ENCODE data around the gene DLG2. TPM values are rescaled to one million over a fixed set of nuclear protein-coding genes. Genes with fewer than 3 reads are reported as not detected.
"Not testable (repeated sequence)": the region's sequence is repeated elsewhere in the genome, so short reads cannot be mapped to it uniquely, and the experiment has no call there.

Gene DLG2
- polyA plus RNA-seq, 1 donor = 8.1 TPM

DNA sequence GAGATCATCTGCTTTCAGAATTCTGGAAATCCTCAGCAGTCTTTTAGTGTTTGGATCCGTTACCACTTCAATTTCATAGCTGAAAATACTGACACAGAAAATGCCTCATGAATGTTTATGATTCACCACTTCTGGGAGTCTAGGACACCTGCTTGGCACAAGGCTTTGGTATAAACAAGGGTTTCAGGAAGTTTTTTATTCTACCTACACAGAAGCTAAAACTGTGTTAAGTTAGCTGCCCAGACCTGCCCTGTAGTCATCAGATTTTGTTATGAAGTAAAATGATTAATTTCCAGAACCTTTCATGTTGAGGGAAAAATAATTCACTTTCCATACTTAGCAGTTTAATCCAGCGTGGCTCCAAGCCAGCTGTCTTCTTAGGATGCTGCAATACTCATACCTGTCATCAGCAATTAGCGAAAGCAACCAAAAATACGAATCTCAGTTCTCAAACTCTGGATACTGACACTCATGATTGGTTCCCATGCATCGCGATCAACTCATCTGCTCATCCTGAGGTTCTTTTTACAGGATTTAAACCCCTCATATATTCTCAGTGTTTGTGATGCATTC lies 1882.4 kb downstream of the DLG2 start:
- no peaks in the 10 kb centered on the region for H3K27me3 ChIP-seq (ENCODE audit: control insufficient read depth, insufficient read depth, low read length)
- H3K4me1 ChIP-seq (ENCODE audit: control insufficient read depth, insufficient read depth, low read length) = no peaks in the 10 kb centered on the region
- peaks cover 2% of the 10 kb centered on the region for H3K9me3 ChIP-seq (ENCODE audit: control insufficient read depth, low read depth, low read length)
- H3K4me3 ChIP-seq (ENCODE audit: low read length) = no peak overlapping the region
- no peaks in the 10 kb centered on the region for H3K36me3 ChIP-seq (ENCODE audit: control insufficient read depth, insufficient read depth, low read length)
- WGBS (ENCODE audit: insufficient coverage, low lambda C conversion rate) = 86% methylated on average over 1 of the region's 6 CpGs
- H3K27ac ChIP-seq (ENCODE audit: low read length) = no peak overlapping the region
- DNase-seq = no peak

DNA sequence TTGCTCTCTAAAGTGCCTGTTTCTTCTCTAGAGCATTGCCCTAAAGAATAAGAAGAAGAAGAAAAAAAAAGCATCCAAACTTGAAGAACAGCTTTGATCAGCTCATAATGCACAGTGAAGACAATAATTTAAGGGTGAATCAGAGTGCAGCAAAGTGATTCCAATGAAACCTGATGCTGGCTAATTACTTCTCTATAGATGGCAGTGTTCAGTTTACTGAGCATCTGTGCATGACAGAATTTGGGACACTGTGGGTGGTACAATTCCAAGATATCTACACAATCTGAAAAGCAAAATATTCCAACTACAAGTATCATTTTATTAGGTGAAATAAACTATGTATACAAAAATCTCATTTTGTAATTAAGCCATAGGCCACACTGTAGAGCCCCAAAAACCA lies 1890.5 kb downstream of the DLG2 start:
- no peak for DNase-seq
- H3K27ac ChIP-seq (ENCODE audit: low read length) = no peak overlapping the region
- H3K9me3 ChIP-seq (ENCODE audit: control insufficient read depth, low read depth, low read length) = no peaks in the 10 kb centered on the region

DNA sequence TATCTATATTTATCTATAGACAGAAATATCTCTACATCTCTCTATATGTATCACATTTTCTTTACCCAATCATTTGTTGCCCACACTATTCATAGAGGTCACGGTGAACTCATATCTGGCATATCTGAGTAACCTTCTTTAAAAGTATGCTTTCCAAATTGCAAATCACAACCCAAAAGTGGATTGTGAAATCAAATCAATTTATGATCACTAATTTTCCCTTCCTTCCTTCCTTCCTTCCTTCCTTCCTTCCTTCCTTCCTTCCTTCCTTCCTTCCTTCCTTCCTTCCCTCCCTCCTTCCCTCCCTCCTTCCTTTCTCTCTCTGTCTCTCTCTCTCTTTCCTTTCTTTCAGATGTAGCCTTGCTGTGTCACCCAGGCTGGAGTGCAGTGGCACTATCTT lies 1893.0 kb downstream of the DLG2 start:
- no peaks in the 10 kb centered on the region for H3K27me3 ChIP-seq (ENCODE audit: control insufficient read depth, insufficient read depth, low read length)
- WGBS (ENCODE audit: insufficient coverage, low lambda C conversion rate) = 80% methylated on average over 1 of the region's 1 CpG
- H3K27ac ChIP-seq (ENCODE audit: low read length) = no peak overlapping the region
- H3K9me3 ChIP-seq (ENCODE audit: control insufficient read depth, low read depth, low read length) = no peaks in the 10 kb centered on the region
- DNase-seq = no peak
- H3K4me3 ChIP-seq (ENCODE audit: low read length) = no peak overlapping the region
- H3K4me1 ChIP-seq (ENCODE audit: control insufficient read depth, insufficient read depth, low read length) = no peaks in the 10 kb centered on the region
- H3K36me3 ChIP-seq (ENCODE audit: control insufficient read depth, insufficient read depth, low read length) = no peaks in the 10 kb centered on the region

More for the DNA sequence above, 1890.5 kb downstream of the DLG2 start:
- H3K27me3 ChIP-seq (ENCODE audit: control insufficient read depth, insufficient read depth, low read length) = no peaks in the 10 kb centered on the region
- H3K4me3 ChIP-seq (ENCODE audit: low read length) = no peak overlapping the region
- no peaks in the 10 kb centered on the region for H3K36me3 ChIP-seq (ENCODE audit: control insufficient read depth, insufficient read depth, low read length)
- H3K4me1 ChIP-seq (ENCODE audit: control insufficient read depth, insufficient read depth, low read length) = no peaks in the 10 kb centered on the region

DNA sequence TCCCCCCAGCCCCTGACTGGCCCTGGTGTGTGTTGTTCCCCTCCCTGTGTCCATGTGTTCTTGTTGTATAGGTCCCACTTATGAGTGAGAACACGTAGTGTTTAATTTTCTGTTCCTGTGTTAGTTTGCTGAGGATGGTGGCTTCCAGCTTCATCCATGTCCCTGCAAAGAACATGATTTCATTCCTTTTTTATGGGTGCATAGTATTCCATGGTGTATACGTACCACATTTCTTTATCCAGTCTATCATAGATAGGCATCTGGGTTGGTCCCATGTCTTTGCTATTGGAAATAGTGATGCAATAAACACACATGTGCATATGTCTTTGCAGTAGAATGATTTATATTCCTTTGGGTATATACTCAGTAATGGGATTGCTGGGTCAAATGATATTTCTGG lies 1895.9 kb downstream of the DLG2 start:
- H3K4me3 ChIP-seq (ENCODE audit: low read length); H3K36me3 ChIP-seq (ENCODE audit: control insufficient read depth, insufficient read depth, low read length); H3K27me3 ChIP-seq (ENCODE audit: control insufficient read depth, insufficient read depth, low read length); H3K4me1 ChIP-seq (ENCODE audit: control insufficient read depth, insufficient read depth, low read length); H3K9me3 ChIP-seq (ENCODE audit: control insufficient read depth, low read depth, low read length); H3K27ac ChIP-seq (ENCODE audit: low read length); DNase-seq: not testable (repeated sequence)
- WGBS (ENCODE audit: insufficient coverage, low lambda C conversion rate) = 100% methylated on average over 1 of the region's 2 CpGs

DNA sequence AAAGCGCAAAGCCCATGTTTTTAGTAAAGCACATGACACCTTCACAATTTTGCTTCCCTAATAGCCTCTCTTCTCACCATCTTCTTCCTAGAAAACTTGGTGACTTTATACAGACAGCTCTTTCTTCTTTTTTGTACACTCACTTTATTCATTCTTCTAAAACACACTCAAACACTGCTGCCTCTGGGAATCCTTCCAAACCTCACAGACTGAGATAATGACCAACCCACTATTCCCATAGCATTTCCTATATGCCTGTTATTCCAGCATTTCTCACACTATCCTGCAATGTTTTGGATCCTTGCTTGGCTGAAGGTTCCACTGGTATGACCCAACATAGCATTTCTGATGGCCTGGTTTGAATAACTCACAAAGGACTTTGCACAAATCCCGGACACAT lies 1898.9 kb downstream of the DLG2 start:
- H3K27ac ChIP-seq (ENCODE audit: low read length) = no peak overlapping the region
- WGBS (ENCODE audit: insufficient coverage, low lambda C conversion rate) = 100% methylated on average over 1 of the region's 2 CpGs
- no peak overlapping the region for H3K4me3 ChIP-seq (ENCODE audit: low read length)
- H3K36me3 ChIP-seq (ENCODE audit: control insufficient read depth, insufficient read depth, low read length) = no peaks in the 10 kb centered on the region
- no peaks in the 10 kb centered on the region for H3K27me3 ChIP-seq (ENCODE audit: control insufficient read depth, insufficient read depth, low read length)
- no peaks in the 10 kb centered on the region for H3K9me3 ChIP-seq (ENCODE audit: control insufficient read depth, low read depth, low read length)
- H3K4me1 ChIP-seq (ENCODE audit: control insufficient read depth, insufficient read depth, low read length) = no peaks in the 10 kb centered on the region
- no peak for DNase-seq

DNA sequence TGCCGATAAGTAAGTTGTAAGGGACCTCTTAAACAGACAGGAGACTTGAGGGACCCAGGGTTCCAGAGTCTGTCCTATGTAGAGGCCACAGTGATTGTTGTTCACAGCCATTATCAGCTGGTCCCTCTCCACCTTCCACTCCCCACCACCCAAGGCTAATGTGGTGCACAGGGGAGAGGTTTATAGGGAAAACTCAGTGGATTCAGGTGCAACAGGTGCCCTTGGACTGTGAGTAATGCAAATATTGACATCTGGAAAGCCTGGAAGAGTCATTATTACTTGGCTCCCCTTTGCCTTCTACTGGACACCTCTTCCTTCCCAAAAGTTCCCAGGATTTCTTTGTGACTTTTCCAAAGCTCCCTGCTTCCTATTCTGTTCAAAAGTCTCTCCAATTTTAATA lies 1899.9 kb downstream of the DLG2 start:
- no CpG with 5 or more reads among the region's 1 CpG for WGBS (ENCODE audit: insufficient coverage, low lambda C conversion rate)
- Histone ChIP-seq H3K4me1 (ENCODE audit: control insufficient read depth, insufficient read depth, low read length) (no peaks in the 10 kb centered on the region), H3K4me3 (ENCODE audit: low read length) (no peak overlapping the region)

DNA sequence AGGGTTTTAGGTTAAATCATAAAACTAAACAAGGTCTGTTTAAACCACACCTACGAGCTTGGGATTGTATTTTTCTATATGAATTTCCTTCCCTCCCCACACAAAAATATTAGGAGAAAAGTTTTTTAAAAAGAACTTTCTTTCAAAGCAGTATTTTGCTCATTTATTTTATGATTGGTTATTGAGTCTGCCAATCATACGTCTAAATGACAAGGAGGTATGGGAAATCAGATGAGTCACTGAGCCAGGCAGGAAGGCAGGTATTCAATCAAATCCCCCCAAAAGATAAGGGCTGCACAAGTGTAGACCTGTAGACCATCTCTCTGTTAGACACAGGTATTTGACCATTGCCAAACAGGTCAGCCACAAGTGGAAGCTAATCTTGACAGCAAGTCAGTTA lies 1900.8 kb downstream of the DLG2 start:
- Histone ChIP-seq H3K36me3 (ENCODE audit: control insufficient read depth, insufficient read depth, low read length) (no peaks in the 10 kb centered on the region), H3K9me3 (ENCODE audit: control insufficient read depth, low read depth, low read length) (no peaks in the 10 kb centered on the region), H3K4me1 (ENCODE audit: control insufficient read depth, insufficient read depth, low read length) (no peaks in the 10 kb centered on the region), H3K4me3 (ENCODE audit: low read length) (no peak overlapping the region), H3K27ac (ENCODE audit: low read length) (no peak overlapping the region), H3K27me3 (ENCODE audit: control insufficient read depth, insufficient read depth, low read length) (no peaks in the 10 kb centered on the region)
- no peak for DNase-seq
- 83% methylated on average over 1 of the region's 2 CpGs for WGBS (ENCODE audit: insufficient coverage, low lambda C conversion rate)

More for the DNA sequence above, 1899.9 kb downstream of the DLG2 start:
- Histone ChIP-seq H3K9me3 (ENCODE audit: control insufficient read depth, low read depth, low read length) (no peaks in the 10 kb centered on the region), H3K27me3 (ENCODE audit: control insufficient read depth, insufficient read depth, low read length) (no peaks in the 10 kb centered on the region), H3K36me3 (ENCODE audit: control insufficient read depth, insufficient read depth, low read length) (no peaks in the 10 kb centered on the region), H3K27ac (ENCODE audit: low read length) (no peak overlapping the region)
- DNase-seq = no peak

DNA sequence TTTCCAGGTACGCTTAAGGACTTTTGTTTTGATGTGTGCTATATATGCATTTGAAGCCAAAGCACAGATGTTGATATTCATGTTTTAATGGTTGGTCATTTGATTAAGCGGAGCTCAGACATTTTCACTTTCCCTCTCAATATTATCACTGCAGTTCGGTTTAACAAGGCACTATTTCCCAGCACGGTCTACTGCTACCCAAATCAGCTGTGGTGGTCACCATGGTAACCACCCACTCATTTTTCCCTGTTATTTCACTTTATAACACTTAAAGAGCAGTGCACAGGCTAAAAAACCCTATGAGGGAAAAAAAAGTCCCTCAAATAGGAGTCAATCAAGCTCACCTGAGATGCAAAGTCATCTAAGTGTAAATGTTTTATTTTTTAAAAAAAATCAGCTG lies 1901.4 kb downstream of the DLG2 start:
- Histone ChIP-seq H3K4me3 (ENCODE audit: low read length) (no peak overlapping the region), H3K4me1 (ENCODE audit: control insufficient read depth, insufficient read depth, low read length) (no peaks in the 10 kb centered on the region), H3K9me3 (ENCODE audit: control insufficient read depth, low read depth, low read length) (no peaks in the 10 kb centered on the region), H3K27ac (ENCODE audit: low read length) (no peak overlapping the region), H3K27me3 (ENCODE audit: control insufficient read depth, insufficient read depth, low read length) (no peaks in the 10 kb centered on the region), H3K36me3 (ENCODE audit: control insufficient read depth, insufficient read depth, low read length) (no peaks in the 10 kb centered on the region)
- 0% methylated on average over 2 of the region's 4 CpGs for WGBS (ENCODE audit: insufficient coverage, low lambda C conversion rate)
- DNase-seq = no peak

DNA sequence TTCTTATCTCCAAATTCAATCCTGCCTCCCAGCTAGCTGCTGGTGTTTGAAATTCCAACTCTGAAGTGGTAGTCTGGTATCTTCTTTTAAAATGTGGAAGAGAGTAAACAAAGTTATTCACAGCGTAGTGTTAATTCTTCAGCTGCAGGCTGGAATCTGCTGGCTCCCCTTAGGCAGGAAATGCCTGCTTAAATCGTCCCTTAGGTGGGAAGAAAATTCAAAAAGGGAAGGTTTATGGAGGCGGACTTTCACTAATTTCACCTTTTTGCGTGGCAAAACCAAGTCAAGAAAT lies 1901.9 kb downstream of the DLG2 start:
- Histone ChIP-seq H3K27ac (ENCODE audit: low read length) (no peak overlapping the region), H3K9me3 (ENCODE audit: control insufficient read depth, low read depth, low read length) (no peaks in the 10 kb centered on the region), H3K27me3 (ENCODE audit: control insufficient read depth, insufficient read depth, low read length) (no peaks in the 10 kb centered on the region), H3K4me3 (ENCODE audit: low read length) (no peak overlapping the region), H3K4me1 (ENCODE audit: control insufficient read depth, insufficient read depth, low read length) (no peaks in the 10 kb centered on the region), H3K36me3 (ENCODE audit: control insufficient read depth, insufficient read depth, low read length) (no peaks in the 10 kb centered on the region)
- DNase-seq = no peak
- WGBS (ENCODE audit: insufficient coverage, low lambda C conversion rate) = no CpG with 5 or more reads among the region's 4 CpGs

DNA sequence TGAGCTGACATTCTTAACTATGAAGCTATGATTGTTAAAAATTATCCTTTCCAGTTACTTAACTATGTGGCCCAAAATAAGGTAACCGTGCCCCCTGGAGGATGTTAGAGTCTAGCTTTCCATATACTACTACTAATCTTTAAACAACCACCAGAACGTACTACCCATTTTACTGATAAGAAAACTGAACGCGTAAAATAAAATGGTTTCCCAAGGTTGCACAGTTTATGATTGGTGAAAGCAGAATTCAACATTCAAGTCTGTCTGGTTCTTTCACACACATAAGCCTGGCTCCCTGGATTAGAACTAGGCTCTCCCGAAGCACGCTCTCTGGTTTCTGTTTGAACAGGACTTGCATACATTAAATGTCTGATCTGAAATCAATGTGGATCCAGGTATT lies 1903.1 kb downstream of the DLG2 start:
- peak overlapping the region; percentile 22 for H3K27ac ChIP-seq (ENCODE audit: low read length)
- H3K4me1 ChIP-seq (ENCODE audit: control insufficient read depth, insufficient read depth, low read length) = no peaks in the 10 kb centered on the region
- H3K27me3 ChIP-seq (ENCODE audit: control insufficient read depth, insufficient read depth, low read length) = no peaks in the 10 kb centered on the region
- H3K4me3 ChIP-seq (ENCODE audit: low read length) = peak overlapping the region; percentile 30
- no peaks in the 10 kb centered on the region for H3K36me3 ChIP-seq (ENCODE audit: control insufficient read depth, insufficient read depth, low read length)
- H3K9me3 ChIP-seq (ENCODE audit: control insufficient read depth, low read depth, low read length) = no peaks in the 10 kb centered on the region
- WGBS (ENCODE audit: insufficient coverage, low lambda C conversion rate) = no CpG with 5 or more reads among the region's 6 CpGs
- peak; percentile 59 to 79 for DNase-seq

DNA sequence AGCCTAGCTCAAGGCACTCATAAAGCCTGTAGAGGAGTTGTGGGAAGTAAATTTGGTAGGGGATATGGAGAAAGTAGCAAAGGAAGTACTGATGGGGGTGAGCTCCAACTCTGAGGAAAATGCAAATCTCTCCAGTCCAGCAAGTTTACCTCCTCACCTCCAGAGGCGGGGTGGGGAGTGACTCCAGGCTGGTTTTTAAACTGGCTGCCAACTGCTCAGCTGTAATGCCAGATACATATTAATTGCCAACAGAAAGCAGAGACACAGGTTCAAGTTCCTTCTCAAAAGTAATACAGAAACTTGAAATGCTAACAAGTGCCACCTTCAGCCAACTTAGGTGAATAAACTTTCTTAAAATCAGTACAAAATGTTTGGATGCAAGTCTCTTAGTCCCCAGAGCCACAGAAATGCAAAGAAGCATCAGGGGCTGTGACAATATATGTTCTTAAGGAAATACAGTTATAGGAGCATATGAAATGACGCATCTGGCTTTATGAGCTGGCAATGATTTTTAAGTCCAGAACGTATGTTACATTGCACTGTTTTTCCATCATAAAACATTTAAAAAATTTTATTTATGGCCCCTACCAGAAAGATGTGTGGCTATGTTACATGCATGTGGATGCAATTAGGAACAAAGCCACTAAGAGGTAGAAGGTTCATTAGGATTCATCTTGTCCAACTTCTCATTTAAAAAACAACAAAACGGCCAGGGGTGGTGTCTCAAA lies 1904.6 kb downstream of the DLG2 start:
- no CpG with 5 or more reads among the region's 4 CpGs for WGBS (ENCODE audit: insufficient coverage, low lambda C conversion rate)
- DNase-seq = no peak
- H3K27me3 ChIP-seq (ENCODE audit: control insufficient read depth, insufficient read depth, low read length) = no peaks in the 10 kb centered on the region
- no peaks in the 10 kb centered on the region for H3K9me3 ChIP-seq (ENCODE audit: control insufficient read depth, low read depth, low read length)
- H3K36me3 ChIP-seq (ENCODE audit: control insufficient read depth, insufficient read depth, low read length) = no peaks in the 10 kb centered on the region
- H3K27ac ChIP-seq (ENCODE audit: low read length) = no peak overlapping the region
- H3K4me3 ChIP-seq (ENCODE audit: low read length) = no peak overlapping the region
- H3K4me1 ChIP-seq (ENCODE audit: control insufficient read depth, insufficient read depth, low read length) = no peaks in the 10 kb centered on the region
